Measurements from ENCODE around the gene REXO2.

- no peak for TF ChIP-seq POLR2A (IDR thresholded peaks at IDR 0.05)
- no peak for TF ChIP-seq CTCF (IDR thresholded peaks at IDR 0.05 in 8 of 11, conservative IDR thresholded peaks at IDR 0.05 in 3 of 11)
- TF ChIP-seq POLR2AphosphoS5 (IDR thresholded peaks at IDR 0.05) = no peak
These were observed 26.3 kb upstream of the REXO2 start for GRCh38 chr11:114412946-114413345.

All from spleen (tissue), 7 donors.